ENCODE measurements around the gene RNF43.
A peak's percentile ranks its signal among the peaks of the same experiment; 100 is the strongest.

Gene RNF43

DNA sequence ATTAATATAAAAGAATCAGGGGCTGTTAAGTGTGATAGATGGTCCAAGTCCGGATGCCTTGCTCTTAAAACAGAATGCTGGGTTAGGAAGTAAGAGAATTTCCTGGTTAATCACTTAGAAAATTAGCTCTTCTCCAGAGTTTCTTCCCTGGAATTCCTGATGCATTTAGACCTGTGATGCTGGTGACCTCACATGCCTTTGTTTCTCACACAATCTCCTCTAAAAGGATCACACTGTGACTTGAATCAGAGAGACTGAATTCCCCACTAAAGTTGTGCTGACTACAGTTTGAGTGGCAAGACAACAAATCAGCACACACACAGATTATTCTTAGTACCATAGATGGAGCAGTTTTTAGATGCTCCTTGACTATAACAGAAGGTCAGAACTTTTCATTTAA, 4.4 kb upstream of the RNF43 start:
- no peaks in the 10 kb centered on the region for H3K27me3 ChIP-seq (ENCODE audit: control insufficient read depth in 2 of 2, insufficient read depth in 2 of 2, low read length in 2 of 2)
- no peak overlapping the region for H3K4me3 ChIP-seq (ENCODE audit: low read length in 2 of 2)
- H3K36me3 ChIP-seq (ENCODE audit: control insufficient read depth in 2 of 2, insufficient read depth in 2 of 2, low read length in 2 of 2) = no peaks in the 10 kb centered on the region
- H3K9ac ChIP-seq (ENCODE audit: low read depth in 1 of 2, low read length in 2 of 2) = no peak overlapping the region
- no peak overlapping the region for H3K27ac ChIP-seq (ENCODE audit: low read depth in 2 of 2, low read length in 2 of 2)
- peaks cover 7% of the 10 kb centered on the region in 2 donors for H3K4me1 ChIP-seq (ENCODE audit: control insufficient read depth in 2 of 2, insufficient read depth in 2 of 2, low read length in 2 of 2)
- H3K9me3 ChIP-seq (ENCODE audit: control insufficient read depth in 2 of 2, low read length in 2 of 2) = no peaks in the 10 kb centered on the region

DNA sequence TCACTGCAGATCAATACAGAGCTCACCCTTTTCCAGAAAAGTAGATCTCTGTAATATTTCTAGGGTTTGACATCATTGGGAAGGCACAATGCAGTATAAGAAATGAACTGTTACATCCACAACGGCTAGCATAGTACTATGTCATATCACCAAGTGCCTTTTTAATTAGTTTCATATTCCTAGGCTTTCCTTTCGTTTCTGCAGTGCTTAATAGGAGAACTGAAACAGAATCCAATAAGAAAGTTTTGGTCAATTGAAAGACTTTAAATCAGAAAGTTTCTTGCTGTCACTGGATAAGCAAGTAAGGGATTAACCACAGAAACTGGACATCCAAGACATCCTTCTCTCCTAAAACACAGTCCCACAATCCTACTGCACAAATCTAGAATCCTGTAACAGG, 3.5 kb upstream of the RNF43 start:
- Histone ChIP-seq H3K36me3 (ENCODE audit: control insufficient read depth in 2 of 2, insufficient read depth in 2 of 2, low read length in 2 of 2) (no peaks in the 10 kb centered on the region), H3K27me3 (ENCODE audit: control insufficient read depth in 2 of 2, insufficient read depth in 2 of 2, low read length in 2 of 2) (no peaks in the 10 kb centered on the region)

DNA sequence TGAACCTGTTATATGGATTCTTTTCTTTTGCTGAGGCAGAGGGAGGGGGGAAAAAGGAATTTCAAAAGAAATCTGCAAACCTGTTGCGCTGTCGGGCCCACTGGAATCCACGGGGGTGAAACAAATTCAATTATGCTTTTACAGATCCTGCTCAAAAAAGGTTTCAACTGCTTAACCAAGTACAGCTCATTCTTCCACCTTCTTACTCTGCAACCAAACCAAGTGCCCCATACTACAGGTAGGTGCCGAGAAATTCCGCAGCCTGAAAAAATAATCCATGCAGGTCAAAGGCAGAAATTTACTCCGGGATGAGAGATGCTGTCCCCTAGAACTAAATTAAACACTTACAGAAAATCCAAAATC, 416 bp downstream of the RNF43 start:
- H3K27me3 ChIP-seq (ENCODE audit: control insufficient read depth in 2 of 2, insufficient read depth in 2 of 2, low read length in 2 of 2) = no peaks in the 10 kb centered on the region
- peak overlapping the region; percentile 85 to 87 for H3K4me3 ChIP-seq (ENCODE audit: low read length in 2 of 2)

More for the DNA sequence above, 3.5 kb upstream of the RNF43 start:
- Histone ChIP-seq H3K9ac (ENCODE audit: low read depth in 1 of 2, low read length in 2 of 2) (no peak overlapping the region), H3K9me3 (ENCODE audit: control insufficient read depth in 2 of 2, low read length in 2 of 2) (no peaks in the 10 kb centered on the region), H3K4me1 (ENCODE audit: control insufficient read depth in 2 of 2, insufficient read depth in 2 of 2, low read length in 2 of 2) (peaks cover 7% of the 10 kb centered on the region in 2 donors), H3K27ac (ENCODE audit: low read depth in 2 of 2, low read length in 2 of 2) (no peak overlapping the region), H3K4me3 (ENCODE audit: low read length in 2 of 2) (no peak overlapping the region)

DNA sequence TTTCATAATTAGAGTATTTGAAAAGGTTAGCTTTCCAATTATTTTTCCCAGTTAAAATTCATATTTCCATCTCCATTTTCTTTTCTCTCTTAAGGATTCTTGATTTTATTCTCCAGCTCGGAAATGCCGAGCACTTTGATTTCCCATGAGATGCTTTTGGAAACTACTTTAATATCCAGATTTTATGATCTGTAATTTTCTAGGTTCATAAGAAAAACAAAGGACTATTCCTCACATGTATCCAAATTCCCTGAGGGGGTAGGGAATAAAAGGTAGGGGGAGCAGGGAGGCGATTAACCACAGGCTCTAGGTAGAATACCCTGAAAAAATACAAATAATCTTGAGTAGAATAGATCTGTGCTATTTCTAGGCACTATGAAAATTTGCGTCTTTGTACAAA, 938 bp downstream of the RNF43 start:
- peak overlapping the region; percentile 73 to 86 for H3K9ac ChIP-seq (ENCODE audit: low read depth in 1 of 2, low read length in 2 of 2)
- no peaks in the 10 kb centered on the region for H3K36me3 ChIP-seq (ENCODE audit: control insufficient read depth in 2 of 2, insufficient read depth in 2 of 2, low read length in 2 of 2)
- H3K27me3 ChIP-seq (ENCODE audit: control insufficient read depth in 2 of 2, insufficient read depth in 2 of 2, low read length in 2 of 2) = no peaks in the 10 kb centered on the region
- peaks cover 7 to 13% of the 10 kb centered on the region in 2 donors for H3K4me1 ChIP-seq (ENCODE audit: control insufficient read depth in 2 of 2, insufficient read depth in 2 of 2, low read length in 2 of 2)
- H3K27ac ChIP-seq (ENCODE audit: low read depth in 2 of 2, low read length in 2 of 2) = peak overlapping the region; percentile 87 to 94
- no peaks in the 10 kb centered on the region for H3K9me3 ChIP-seq (ENCODE audit: control insufficient read depth in 2 of 2, low read length in 2 of 2)
- peak overlapping the region; percentile 85 to 87 for H3K4me3 ChIP-seq (ENCODE audit: low read length in 2 of 2)

More for the DNA sequence above, 416 bp downstream of the RNF43 start:
- peak overlapping the region; percentile 87 to 94 for H3K27ac ChIP-seq (ENCODE audit: low read depth in 2 of 2, low read length in 2 of 2)
- H3K9me3 ChIP-seq (ENCODE audit: control insufficient read depth in 2 of 2, low read length in 2 of 2) = no peaks in the 10 kb centered on the region
- H3K4me1 ChIP-seq (ENCODE audit: control insufficient read depth in 2 of 2, insufficient read depth in 2 of 2, low read length in 2 of 2) = peaks cover 7 to 10% of the 10 kb centered on the region in 2 donors
- peak overlapping the region; percentile 73 to 86 for H3K9ac ChIP-seq (ENCODE audit: low read depth in 1 of 2, low read length in 2 of 2)
- no peaks in the 10 kb centered on the region for H3K36me3 ChIP-seq (ENCODE audit: control insufficient read depth in 2 of 2, insufficient read depth in 2 of 2, low read length in 2 of 2)

DNA sequence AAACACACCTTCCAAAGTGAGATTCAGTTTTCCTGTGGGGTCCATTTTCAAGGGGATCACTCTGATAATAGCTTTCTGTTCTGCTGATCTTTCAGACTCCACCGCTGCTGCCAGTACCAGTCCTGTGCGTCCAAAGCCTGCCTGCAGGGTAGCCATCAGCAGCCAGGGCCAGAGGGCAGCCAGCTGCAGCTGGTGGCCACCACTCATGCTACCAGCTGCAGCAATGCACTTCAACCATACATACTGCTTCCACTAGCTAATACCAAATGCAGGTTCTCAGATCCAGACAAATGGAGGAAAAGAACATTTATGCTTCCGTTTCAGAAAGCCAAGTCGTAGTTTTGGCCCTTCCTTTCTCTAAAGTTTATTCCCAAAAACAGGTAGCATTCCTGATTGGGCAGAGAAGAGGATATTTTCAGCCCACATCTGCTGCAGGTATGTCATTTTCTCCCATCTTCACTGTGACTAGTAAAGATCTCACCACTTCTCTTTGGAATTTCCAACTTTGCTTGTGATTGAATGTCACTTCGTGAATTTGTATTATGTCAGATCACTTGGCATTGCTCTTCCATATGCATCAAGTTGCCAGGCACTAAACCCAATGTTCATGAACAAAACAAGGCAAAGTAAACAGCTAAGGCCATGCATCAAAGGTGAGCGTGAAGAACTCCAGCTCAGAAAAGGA, 1.8 kb downstream of the RNF43 start:
- peak overlapping the region; percentile 73 to 86 for H3K9ac ChIP-seq (ENCODE audit: low read depth in 1 of 2, low read length in 2 of 2)
- peaks cover 0 to 3% of the 10 kb centered on the region in 2 donors for H3K36me3 ChIP-seq (ENCODE audit: control insufficient read depth in 2 of 2, insufficient read depth in 2 of 2, low read length in 2 of 2)
- peak overlapping the region; percentile 72 to 94 for H3K27ac ChIP-seq (ENCODE audit: low read depth in 2 of 2, low read length in 2 of 2)
- H3K27me3 ChIP-seq (ENCODE audit: control insufficient read depth in 2 of 2, insufficient read depth in 2 of 2, low read length in 2 of 2) = no peaks in the 10 kb centered on the region
- H3K4me1 ChIP-seq (ENCODE audit: control insufficient read depth in 2 of 2, insufficient read depth in 2 of 2, low read length in 2 of 2) = peaks cover 10 to 21% of the 10 kb centered on the region in 2 donors
- no peaks in the 10 kb centered on the region for H3K9me3 ChIP-seq (ENCODE audit: control insufficient read depth in 2 of 2, low read length in 2 of 2)
- H3K4me3 ChIP-seq (ENCODE audit: low read length in 2 of 2) = peak overlapping the region; percentile 85 to 87

DNA sequence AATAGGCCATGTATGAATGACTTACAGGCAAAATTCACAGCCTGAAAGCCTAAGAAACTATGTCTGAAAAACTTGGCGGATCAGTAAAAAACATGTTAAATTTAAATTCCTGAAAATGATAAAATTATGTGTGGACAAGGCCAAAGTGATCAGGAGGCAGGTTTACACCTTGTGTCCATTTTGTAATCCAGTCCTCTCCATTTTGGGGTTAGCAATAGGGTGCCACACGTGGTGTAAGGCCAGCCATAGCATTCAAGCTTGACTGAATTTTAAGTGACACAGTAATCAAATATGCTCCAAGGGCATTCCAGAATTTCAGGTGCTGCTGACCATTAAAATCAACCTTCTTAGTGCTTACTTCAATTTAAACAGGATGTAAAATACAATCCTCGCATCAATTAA, 2.7 kb downstream of the RNF43 start:
- Histone ChIP-seq H3K27me3 (ENCODE audit: control insufficient read depth in 2 of 2, insufficient read depth in 2 of 2, low read length in 2 of 2) (no peaks in the 10 kb centered on the region), H3K4me1 (ENCODE audit: control insufficient read depth in 2 of 2, insufficient read depth in 2 of 2, low read length in 2 of 2) (peaks cover 10 to 21% of the 10 kb centered on the region in 2 donors), H3K36me3 (ENCODE audit: control insufficient read depth in 2 of 2, insufficient read depth in 2 of 2, low read length in 2 of 2) (peaks cover 0 to 3% of the 10 kb centered on the region in 2 donors), H3K4me3 (ENCODE audit: low read length in 2 of 2) (peak overlapping the region; percentile 85 to 87), H3K9ac (ENCODE audit: low read depth in 1 of 2, low read length in 2 of 2) (peak overlapping the region; percentile 73 to 86), H3K9me3 (ENCODE audit: control insufficient read depth in 2 of 2, low read length in 2 of 2) (no peaks in the 10 kb centered on the region), H3K27ac (ENCODE audit: low read depth in 2 of 2, low read length in 2 of 2) (peak overlapping the region in 1 of 2 donors; percentile 55)

DNA sequence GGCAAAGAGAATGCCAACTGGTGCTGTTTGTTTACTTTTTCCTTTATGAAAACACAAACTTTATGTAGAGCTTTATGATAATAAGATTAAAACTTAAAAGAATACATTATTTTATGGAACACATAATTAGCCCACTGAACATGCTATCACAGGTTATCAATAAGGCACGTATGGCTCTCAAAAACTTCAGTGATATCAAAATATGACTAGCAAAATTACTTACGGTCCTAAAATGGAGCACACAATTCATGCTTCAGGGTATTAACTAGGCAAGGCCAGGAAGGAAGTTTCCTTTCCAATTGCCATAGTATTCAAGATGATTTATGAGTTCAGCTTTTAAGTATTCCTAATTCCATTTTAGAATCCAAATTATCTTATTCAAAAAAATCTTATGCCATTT, 3.6 kb downstream of the RNF43 start:
- H3K4me3 ChIP-seq (ENCODE audit: low read length in 2 of 2) = peak overlapping the region; percentile 85 to 87
- peaks cover 0 to 3% of the 10 kb centered on the region in 2 donors for H3K36me3 ChIP-seq (ENCODE audit: control insufficient read depth in 2 of 2, insufficient read depth in 2 of 2, low read length in 2 of 2)
- peaks cover 10 to 27% of the 10 kb centered on the region in 2 donors for H3K4me1 ChIP-seq (ENCODE audit: control insufficient read depth in 2 of 2, insufficient read depth in 2 of 2, low read length in 2 of 2)
- H3K27me3 ChIP-seq (ENCODE audit: control insufficient read depth in 2 of 2, insufficient read depth in 2 of 2, low read length in 2 of 2) = no peaks in the 10 kb centered on the region
- no peaks in the 10 kb centered on the region for H3K9me3 ChIP-seq (ENCODE audit: control insufficient read depth in 2 of 2, low read length in 2 of 2)
- peak overlapping the region in 1 of 2 donors; percentile 70 for H3K27ac ChIP-seq (ENCODE audit: low read depth in 2 of 2, low read length in 2 of 2)
- H3K9ac ChIP-seq (ENCODE audit: low read depth in 1 of 2, low read length in 2 of 2) = peak overlapping the region; percentile 19 to 86

DNA sequence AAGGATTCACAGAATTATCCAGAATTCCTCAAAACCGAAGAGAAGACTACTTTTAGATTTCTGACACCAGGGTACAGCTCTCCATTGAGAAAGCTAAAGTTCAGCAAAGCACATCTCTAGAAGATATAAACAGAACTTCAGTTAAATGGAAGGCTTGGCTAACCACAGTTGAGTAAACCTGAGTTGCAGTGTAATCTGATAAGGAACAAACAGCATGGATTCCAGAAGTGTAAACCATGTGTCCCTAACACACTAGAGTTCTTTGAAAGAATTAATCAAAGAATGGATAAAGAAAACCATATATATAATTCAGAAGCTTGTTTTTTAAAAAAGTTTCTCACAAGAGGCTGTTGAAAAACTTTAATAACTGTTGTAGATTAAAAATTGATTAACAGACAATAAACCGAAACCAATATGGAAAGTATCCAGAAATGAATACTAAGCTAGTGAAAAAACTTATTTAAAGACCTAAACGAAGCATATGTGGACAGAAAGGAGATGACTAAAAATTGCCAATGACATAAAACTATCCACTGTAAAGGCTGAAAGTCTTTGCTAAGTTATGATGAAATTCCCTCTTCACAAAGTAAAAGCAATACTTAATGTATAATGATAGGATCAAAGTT, 4.3 kb downstream of the RNF43 start:
- Histone ChIP-seq H3K4me1 (ENCODE audit: control insufficient read depth in 2 of 2, insufficient read depth in 2 of 2, low read length in 2 of 2) (peaks cover 8 to 27% of the 10 kb centered on the region in 2 donors), H3K27ac (ENCODE audit: low read depth in 2 of 2, low read length in 2 of 2) (peak overlapping the region in 1 of 2 donors; percentile 70)

DNA sequence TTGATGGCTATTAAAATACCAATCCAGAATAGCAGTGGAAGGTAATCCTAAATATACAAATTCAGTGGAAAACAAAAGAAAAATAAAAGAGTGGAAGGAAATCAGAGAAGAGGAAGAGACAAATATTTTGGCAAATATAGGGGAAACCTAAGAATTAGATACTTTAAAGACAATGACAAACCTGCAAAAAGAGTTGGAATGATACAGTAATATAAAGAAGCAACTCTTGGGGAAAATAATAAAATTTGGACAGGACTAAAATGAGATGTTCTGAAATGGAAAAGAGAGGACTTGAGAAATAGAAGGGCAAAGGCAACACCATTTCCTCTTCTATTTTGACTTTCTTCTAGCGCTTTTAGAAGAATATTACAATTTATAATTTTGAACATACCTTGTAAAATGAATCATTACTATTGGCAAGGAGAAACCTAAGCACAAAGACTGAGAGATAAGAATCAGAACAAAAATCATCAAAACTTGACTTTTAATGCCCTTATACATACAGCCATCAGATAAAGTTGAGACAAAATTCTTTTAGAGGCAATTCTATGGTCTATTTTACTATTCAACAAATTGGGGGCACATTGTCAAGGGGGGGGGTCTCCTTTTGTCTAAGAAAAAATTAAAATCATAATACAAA, 5.2 kb downstream of the RNF43 start:
- peaks cover 6 to 22% of the 10 kb centered on the region in 2 donors for H3K4me1 ChIP-seq (ENCODE audit: control insufficient read depth in 2 of 2, insufficient read depth in 2 of 2, low read length in 2 of 2)
- peak overlapping the region; percentile 9 to 59 for H3K9ac ChIP-seq (ENCODE audit: low read depth in 1 of 2, low read length in 2 of 2)
- H3K27me3 ChIP-seq (ENCODE audit: control insufficient read depth in 2 of 2, insufficient read depth in 2 of 2, low read length in 2 of 2) = no peaks in the 10 kb centered on the region
- H3K27ac ChIP-seq (ENCODE audit: low read depth in 2 of 2, low read length in 2 of 2) = peak overlapping the region in 1 of 2 donors; percentile 29
- H3K36me3 ChIP-seq (ENCODE audit: control insufficient read depth in 2 of 2, insufficient read depth in 2 of 2, low read length in 2 of 2) = peaks cover 0 to 3% of the 10 kb centered on the region in 2 donors
- H3K9me3 ChIP-seq (ENCODE audit: control insufficient read depth in 2 of 2, low read length in 2 of 2) = no peaks in the 10 kb centered on the region
- peak overlapping the region; percentile 85 to 87 for H3K4me3 ChIP-seq (ENCODE audit: low read length in 2 of 2)

More for the DNA sequence above, 4.3 kb downstream of the RNF43 start:
- Histone ChIP-seq H3K36me3 (ENCODE audit: control insufficient read depth in 2 of 2, insufficient read depth in 2 of 2, low read length in 2 of 2) (peaks cover 0 to 3% of the 10 kb centered on the region in 2 donors), H3K27me3 (ENCODE audit: control insufficient read depth in 2 of 2, insufficient read depth in 2 of 2, low read length in 2 of 2) (no peaks in the 10 kb centered on the region), H3K9me3 (ENCODE audit: control insufficient read depth in 2 of 2, low read length in 2 of 2) (no peaks in the 10 kb centered on the region), H3K4me3 (ENCODE audit: low read length in 2 of 2) (peak overlapping the region; percentile 85 to 87), H3K9ac (ENCODE audit: low read depth in 1 of 2, low read length in 2 of 2) (peak overlapping the region; percentile 19 to 86)

DNA sequence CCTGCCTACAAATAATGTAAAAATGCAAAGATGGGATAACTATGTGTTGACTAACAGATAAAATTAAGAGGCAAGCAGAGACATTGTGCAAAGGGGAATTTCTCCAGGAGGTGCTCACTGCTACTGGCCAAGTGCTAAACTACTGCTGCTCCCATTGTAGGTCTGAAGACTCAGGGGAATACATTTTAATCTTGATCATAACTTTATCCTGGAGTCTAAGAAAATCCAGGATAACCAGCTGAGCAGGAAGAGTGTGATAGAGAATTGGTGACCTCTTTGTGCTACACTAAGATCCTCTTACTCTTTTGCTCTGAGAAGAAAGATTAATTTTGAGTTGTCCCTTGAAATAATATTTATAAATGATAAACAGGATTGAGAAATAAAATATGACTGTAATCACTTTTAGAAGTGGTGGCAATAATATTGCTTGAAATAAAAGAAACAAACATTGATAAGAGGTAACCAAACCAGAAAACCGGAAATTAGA, 5.9 kb downstream of the RNF43 start:
- Histone ChIP-seq H3K27me3 (ENCODE audit: control insufficient read depth in 2 of 2, insufficient read depth in 2 of 2, low read length in 2 of 2) (no peaks in the 10 kb centered on the region), H3K9ac (ENCODE audit: low read depth in 1 of 2, low read length in 2 of 2) (peak overlapping the region; percentile 29 to 59), H3K9me3 (ENCODE audit: control insufficient read depth in 2 of 2, low read length in 2 of 2) (no peaks in the 10 kb centered on the region), H3K36me3 (ENCODE audit: control insufficient read depth in 2 of 2, insufficient read depth in 2 of 2, low read length in 2 of 2) (peaks cover 0 to 3% of the 10 kb centered on the region in 2 donors), H3K4me3 (ENCODE audit: low read length in 2 of 2) (peak overlapping the region; percentile 43 to 85), H3K4me1 (ENCODE audit: control insufficient read depth in 2 of 2, insufficient read depth in 2 of 2, low read length in 2 of 2) (peaks cover 6 to 25% of the 10 kb centered on the region in 2 donors), H3K27ac (ENCODE audit: low read depth in 2 of 2, low read length in 2 of 2) (peak overlapping the region; percentile 13 to 29)

All from mucosa of rectum (tissue), 2 donors.